ENCODE data around the gene TSHZ3.

The TSHZ3 gene

DNA sequence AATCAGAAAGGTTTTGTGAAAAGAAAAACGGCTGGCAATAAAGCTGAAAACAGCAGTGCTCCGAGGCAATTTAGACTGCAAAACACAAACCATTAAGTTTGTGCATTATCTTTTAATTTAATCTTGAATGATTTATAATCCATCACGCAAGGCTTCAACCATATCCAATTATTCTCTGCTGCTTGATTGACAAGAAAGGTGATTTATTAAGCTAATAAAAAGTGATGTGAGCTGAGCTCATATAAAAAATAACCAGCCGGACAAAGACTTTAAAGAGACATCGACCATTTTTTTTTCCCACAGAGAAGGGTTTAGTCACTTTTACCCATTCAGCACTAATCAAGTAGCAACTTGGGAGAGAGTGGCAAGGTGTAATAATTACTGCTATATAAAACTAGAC lies 33.6 kb downstream of the TSHZ3 start:
- Histone ChIP-seq H3K4me1 (ENCODE audit: control insufficient read depth, insufficient read depth, low read length) (peaks cover 10% of the 10 kb centered on the region), H3K4me3 (ENCODE audit: low read depth, low read length) (no peak overlapping the region), H3K27me3 (ENCODE audit: control insufficient read depth, insufficient read depth, low read length) (no peaks in the 10 kb centered on the region), H3K9ac (ENCODE audit: low read depth, low read length) (no peak overlapping the region), H3K36me3 (ENCODE audit: control insufficient read depth, insufficient read depth, low read length) (no peaks in the 10 kb centered on the region), H3K9me3 (ENCODE audit: control insufficient read depth, insufficient read depth, low read length) (no peaks in the 10 kb centered on the region)

DNA sequence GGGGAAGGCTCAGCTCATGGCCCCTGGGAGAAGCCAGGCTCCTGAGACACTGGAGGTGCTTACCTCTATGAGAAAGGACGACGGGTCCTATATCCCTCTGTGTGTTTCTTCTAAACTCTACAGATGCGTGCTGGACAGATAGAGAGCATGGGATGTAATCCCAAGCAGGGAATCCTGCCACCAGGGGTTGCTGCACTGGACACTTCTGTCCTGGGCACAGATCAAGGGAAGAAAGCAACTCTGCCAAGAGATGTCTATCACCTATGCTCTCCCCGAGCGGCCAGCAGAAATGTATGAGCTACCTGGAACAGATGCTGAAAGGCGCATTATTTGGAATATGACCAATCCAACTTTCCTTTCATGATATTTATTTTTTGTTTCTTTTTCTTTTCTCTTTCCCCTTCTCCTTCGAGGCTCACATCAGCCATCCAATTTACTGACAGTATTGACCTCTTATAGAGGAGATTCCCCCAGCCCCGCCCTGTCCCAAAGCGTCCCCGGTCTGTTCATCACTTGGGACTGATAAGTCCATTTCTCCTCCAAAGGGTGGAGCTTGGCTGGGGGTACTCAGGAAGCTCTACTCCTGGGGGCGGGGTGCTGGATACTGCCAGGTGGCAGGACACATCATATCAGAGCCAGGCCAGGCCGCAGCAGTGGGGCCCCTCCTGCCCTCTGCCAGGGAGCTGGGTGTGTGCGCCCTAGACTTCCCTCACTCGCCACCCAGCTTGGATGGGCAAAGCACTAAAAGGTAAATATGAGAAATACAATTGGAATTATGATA lies 34.2 kb downstream of the TSHZ3 start:
- Histone ChIP-seq H3K9ac (ENCODE audit: low read depth, low read length) (no peak overlapping the region), H3K27me3 (ENCODE audit: control insufficient read depth, insufficient read depth, low read length) (no peaks in the 10 kb centered on the region)

DNA sequence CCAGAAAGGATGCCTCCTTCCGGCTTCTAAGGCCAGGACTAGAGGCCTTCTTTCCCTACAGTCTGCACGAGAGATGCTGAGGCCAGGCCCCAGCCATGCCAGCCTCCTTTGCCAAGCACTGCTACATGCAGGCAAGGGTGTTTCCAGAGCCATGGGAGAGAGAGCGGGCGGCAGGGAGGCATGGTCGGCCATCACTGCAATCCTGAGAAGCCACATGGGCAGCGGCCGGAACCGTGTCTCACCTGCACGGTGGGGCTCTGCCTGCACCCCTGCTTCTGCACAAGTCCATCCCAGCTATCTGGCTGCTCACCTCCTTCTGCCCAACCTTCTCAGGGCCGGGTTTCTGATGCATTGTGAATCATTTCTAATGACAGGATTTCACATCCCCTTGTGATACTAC lies 35.1 kb downstream of the TSHZ3 start:
- H3K4me1 ChIP-seq (ENCODE audit: control insufficient read depth, insufficient read depth, low read length): peaks cover 8% of the 10 kb centered on the region
- H3K9me3 ChIP-seq (ENCODE audit: control insufficient read depth, insufficient read depth, low read length): no peaks in the 10 kb centered on the region
- H3K9ac ChIP-seq (ENCODE audit: low read depth, low read length): no peak overlapping the region
- no peaks in the 10 kb centered on the region for H3K36me3 ChIP-seq (ENCODE audit: control insufficient read depth, insufficient read depth, low read length)
- no peak overlapping the region for H3K4me3 ChIP-seq (ENCODE audit: low read depth, low read length)
- no peaks in the 10 kb centered on the region for H3K27me3 ChIP-seq (ENCODE audit: control insufficient read depth, insufficient read depth, low read length)

More for the DNA sequence above, 34.2 kb downstream of the TSHZ3 start:
- H3K9me3 ChIP-seq (ENCODE audit: control insufficient read depth, insufficient read depth, low read length): no peaks in the 10 kb centered on the region
- H3K4me3 ChIP-seq (ENCODE audit: low read depth, low read length): no peak overlapping the region
- H3K36me3 ChIP-seq (ENCODE audit: control insufficient read depth, insufficient read depth, low read length): no peaks in the 10 kb centered on the region
- peaks cover 10% of the 10 kb centered on the region for H3K4me1 ChIP-seq (ENCODE audit: control insufficient read depth, insufficient read depth, low read length)

DNA sequence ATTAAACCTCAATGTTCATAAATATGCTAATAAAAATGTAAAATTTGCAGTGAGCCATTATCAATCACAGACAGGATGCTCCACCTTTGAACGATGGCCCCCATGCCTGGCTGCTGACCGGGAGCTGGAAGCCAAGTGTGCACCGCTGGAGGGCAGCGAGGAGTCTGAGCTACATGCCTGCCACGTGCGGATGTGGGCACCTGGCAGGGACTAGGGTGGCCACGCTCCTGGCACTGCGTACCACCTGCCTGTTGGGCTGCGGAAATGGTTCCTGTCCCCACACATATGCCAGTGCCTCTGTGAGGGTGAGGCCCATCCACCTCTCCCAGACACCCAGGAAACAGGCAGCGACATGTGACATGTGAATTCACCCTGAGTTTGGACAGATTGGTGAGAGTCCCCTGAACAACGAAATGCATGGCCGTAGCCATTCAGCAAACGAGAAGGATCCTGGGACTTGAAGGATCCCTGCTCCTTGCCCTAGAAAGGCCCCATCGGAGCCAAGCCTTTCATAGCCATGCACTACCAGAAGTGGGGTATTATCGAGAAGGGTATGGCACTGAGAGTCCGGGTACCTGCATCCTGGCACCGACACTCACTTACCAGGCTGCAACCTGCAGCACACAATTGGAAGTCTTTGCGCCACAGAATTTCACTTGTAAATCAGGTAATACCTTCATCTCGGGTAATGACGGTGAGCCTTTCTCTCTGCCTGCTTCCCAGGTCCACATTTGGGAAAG lies 35.8 kb downstream of the TSHZ3 start:
- Histone ChIP-seq H3K9me3 (ENCODE audit: control insufficient read depth, insufficient read depth, low read length) (no peaks in the 10 kb centered on the region), H3K9ac (ENCODE audit: low read depth, low read length) (no peak overlapping the region), H3K27me3 (ENCODE audit: control insufficient read depth, insufficient read depth, low read length) (no peaks in the 10 kb centered on the region), H3K36me3 (ENCODE audit: control insufficient read depth, insufficient read depth, low read length) (no peaks in the 10 kb centered on the region), H3K4me3 (ENCODE audit: low read depth, low read length) (no peak overlapping the region), H3K4me1 (ENCODE audit: control insufficient read depth, insufficient read depth, low read length) (peaks cover 8% of the 10 kb centered on the region)

DNA sequence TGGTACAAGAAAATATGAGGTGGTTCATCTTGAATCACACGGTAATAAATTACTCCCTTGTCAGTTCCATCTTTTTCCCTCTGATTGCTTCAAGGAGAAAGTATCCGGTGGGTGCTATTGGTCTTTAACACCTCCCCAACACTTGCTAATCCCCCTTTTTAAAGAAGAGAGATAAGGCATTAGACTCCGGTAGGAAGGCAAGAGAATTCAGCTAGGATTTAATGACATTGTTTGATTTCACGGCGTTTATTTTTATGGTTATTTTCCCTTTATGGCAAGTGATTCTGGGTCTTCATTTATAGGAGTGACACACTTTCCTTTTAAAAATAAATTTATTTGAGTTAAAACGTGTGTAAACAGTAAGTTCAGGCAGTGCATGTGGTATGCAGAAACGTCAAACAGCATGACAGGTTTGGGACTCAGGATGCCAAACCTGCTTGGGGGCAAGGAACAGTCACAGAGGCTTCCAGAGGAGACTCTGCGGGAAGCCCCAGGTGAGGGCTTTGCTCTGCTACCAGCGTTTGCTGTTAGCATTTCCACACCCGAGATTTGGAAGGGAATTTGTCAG lies 36.5 kb downstream of the TSHZ3 start:
- no peaks in the 10 kb centered on the region for H3K27me3 ChIP-seq (ENCODE audit: control insufficient read depth, insufficient read depth, low read length)
- no peak overlapping the region for H3K4me3 ChIP-seq (ENCODE audit: low read depth, low read length)
- no peaks in the 10 kb centered on the region for H3K36me3 ChIP-seq (ENCODE audit: control insufficient read depth, insufficient read depth, low read length)
- H3K9me3 ChIP-seq (ENCODE audit: control insufficient read depth, insufficient read depth, low read length): no peaks in the 10 kb centered on the region
- H3K9ac ChIP-seq (ENCODE audit: low read depth, low read length): no peak overlapping the region
- peaks cover 8% of the 10 kb centered on the region for H3K4me1 ChIP-seq (ENCODE audit: control insufficient read depth, insufficient read depth, low read length)

DNA sequence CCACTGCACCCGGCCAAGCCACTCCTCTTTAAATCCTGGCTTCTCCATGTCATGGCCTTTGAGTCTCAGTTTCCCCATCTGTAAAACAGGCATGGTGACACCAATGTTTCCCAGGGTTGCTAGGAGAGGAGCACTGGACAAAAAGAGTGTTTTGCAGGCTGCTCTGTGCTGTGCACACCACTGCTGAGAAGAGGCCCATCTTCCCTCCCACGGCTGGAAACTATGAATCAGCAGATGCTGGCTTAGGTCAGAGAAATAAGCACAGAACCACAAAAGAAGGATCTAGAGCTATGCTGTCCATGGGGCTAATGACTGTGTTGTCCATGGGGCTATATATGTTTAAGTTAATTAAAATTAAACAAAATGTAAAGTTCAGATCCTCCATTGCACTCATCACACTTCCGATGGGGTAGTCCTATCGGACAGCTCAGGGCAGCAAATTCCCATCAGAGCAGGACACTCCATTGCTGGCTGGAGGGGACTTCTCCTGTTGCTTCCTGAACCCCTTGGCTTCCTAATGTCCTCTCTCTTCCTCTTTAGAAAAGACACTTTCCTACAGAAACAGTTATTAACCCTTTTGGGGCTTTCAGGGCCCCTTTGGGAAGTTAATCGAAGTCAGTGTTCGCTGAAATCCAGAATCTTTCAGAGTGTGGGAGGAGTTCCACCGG lies 37.1 kb downstream of the TSHZ3 start:
- Histone ChIP-seq H3K27me3 (ENCODE audit: control insufficient read depth, insufficient read depth, low read length) (no peaks in the 10 kb centered on the region), H3K4me3 (ENCODE audit: low read depth, low read length) (no peak overlapping the region), H3K9ac (ENCODE audit: low read depth, low read length) (no peak overlapping the region), H3K4me1 (ENCODE audit: control insufficient read depth, insufficient read depth, low read length) (peaks cover 8% of the 10 kb centered on the region), H3K36me3 (ENCODE audit: control insufficient read depth, insufficient read depth, low read length) (no peaks in the 10 kb centered on the region), H3K9me3 (ENCODE audit: control insufficient read depth, insufficient read depth, low read length) (no peaks in the 10 kb centered on the region)

DNA sequence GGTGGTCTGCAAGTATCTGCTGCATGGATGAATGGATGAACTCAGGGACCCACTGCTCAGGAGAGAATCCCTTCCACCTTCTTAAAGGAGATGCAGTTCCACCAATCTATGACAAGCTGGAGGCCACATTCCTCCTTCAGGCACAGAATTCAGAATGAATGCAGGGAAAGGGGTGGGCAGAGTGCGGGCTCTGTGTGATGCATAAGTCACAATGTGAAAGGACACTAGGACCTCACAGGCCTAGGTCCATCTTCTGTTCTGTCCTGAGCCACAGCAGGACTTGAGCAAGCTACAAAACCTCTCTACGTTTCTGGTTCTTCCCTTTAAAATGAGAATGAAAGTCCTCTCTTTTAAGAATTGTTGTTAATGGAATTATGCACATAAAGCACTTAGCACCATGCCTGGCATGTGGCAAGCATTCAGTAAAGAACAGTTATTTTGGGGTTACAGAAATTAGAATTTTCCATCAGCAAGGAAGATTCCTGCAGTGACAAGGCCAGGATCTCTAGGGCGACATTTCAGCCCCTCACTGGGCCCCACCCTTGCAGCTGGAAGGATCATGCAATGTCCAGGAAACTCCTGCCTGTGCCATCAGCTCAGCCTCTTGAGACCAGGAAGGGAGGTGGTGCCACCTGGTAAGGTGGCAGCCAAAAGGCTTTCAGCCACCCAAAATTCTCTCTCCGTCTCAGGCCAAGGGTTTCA lies 38.7 kb downstream of the TSHZ3 start:
- Histone ChIP-seq H3K9ac (ENCODE audit: low read depth, low read length) (no peak overlapping the region), H3K4me3 (ENCODE audit: low read depth, low read length) (no peak overlapping the region), H3K9me3 (ENCODE audit: control insufficient read depth, insufficient read depth, low read length) (no peaks in the 10 kb centered on the region), H3K36me3 (ENCODE audit: control insufficient read depth, insufficient read depth, low read length) (no peaks in the 10 kb centered on the region), H3K27me3 (ENCODE audit: control insufficient read depth, insufficient read depth, low read length) (no peaks in the 10 kb centered on the region), H3K4me1 (ENCODE audit: control insufficient read depth, insufficient read depth, low read length) (no peaks in the 10 kb centered on the region)

DNA sequence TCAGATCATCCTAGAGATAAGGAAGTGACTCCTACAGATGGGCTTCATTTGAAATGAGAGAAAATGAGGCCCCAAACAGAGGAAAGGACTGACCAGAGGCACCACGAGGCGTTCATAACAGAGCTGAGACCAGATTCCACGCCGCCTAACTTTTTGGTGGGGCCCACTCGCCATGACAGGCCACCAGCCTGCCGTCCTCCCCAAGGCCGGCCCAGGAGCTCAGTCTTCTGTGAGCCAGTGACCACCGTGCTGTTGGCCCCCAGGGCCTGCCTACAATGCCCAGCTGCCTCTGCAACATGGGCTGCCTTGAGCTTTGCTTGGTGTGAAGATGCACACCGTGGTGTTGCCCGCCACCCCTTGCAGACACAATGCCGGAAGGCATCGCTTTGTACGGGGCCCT lies 40.5 kb downstream of the TSHZ3 start:
- Histone ChIP-seq H3K27me3 (ENCODE audit: control insufficient read depth, insufficient read depth, low read length) (no peaks in the 10 kb centered on the region), H3K9me3 (ENCODE audit: control insufficient read depth, insufficient read depth, low read length) (no peaks in the 10 kb centered on the region), H3K36me3 (ENCODE audit: control insufficient read depth, insufficient read depth, low read length) (no peaks in the 10 kb centered on the region), H3K4me1 (ENCODE audit: control insufficient read depth, insufficient read depth, low read length) (no peaks in the 10 kb centered on the region), H3K4me3 (ENCODE audit: low read depth, low read length) (no peak overlapping the region), H3K9ac (ENCODE audit: low read depth, low read length) (no peak overlapping the region)

DNA sequence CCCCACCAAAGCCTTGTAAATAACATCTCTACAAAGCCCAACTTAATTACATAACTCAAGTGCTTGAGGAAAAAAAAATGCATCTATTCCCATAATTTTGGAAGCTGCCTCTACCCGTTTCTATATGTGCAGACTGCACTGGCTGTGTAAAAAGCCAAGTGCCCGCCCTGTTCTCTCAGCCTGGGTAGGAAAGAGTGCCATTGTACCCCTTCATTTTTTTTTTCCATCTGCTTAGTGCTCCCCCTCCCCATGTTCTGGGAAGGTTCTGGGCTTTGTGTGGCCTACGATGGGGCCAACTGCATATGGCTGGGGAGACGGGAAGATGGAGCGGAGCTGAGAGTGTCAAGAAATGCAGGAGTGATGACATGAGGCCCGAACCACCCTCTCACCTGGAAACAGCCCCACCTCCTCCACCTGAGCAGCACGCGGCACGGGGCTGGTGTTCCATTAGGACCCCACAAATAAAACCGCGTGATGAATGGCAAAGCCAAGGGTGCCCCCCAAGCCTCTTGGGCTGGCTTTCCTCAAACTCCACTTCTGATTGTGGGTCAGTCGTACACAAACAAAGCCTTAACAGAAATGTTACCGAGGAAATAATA lies 42.1 kb downstream of the TSHZ3 start:
- Histone ChIP-seq H3K36me3 (ENCODE audit: control insufficient read depth, insufficient read depth, low read length) (no peaks in the 10 kb centered on the region), H3K4me1 (ENCODE audit: control insufficient read depth, insufficient read depth, low read length) (no peaks in the 10 kb centered on the region), H3K9me3 (ENCODE audit: control insufficient read depth, insufficient read depth, low read length) (no peaks in the 10 kb centered on the region), H3K27me3 (ENCODE audit: control insufficient read depth, insufficient read depth, low read length) (no peaks in the 10 kb centered on the region), H3K4me3 (ENCODE audit: low read depth, low read length) (no peak overlapping the region), H3K9ac (ENCODE audit: low read depth, low read length) (no peak overlapping the region)

DNA sequence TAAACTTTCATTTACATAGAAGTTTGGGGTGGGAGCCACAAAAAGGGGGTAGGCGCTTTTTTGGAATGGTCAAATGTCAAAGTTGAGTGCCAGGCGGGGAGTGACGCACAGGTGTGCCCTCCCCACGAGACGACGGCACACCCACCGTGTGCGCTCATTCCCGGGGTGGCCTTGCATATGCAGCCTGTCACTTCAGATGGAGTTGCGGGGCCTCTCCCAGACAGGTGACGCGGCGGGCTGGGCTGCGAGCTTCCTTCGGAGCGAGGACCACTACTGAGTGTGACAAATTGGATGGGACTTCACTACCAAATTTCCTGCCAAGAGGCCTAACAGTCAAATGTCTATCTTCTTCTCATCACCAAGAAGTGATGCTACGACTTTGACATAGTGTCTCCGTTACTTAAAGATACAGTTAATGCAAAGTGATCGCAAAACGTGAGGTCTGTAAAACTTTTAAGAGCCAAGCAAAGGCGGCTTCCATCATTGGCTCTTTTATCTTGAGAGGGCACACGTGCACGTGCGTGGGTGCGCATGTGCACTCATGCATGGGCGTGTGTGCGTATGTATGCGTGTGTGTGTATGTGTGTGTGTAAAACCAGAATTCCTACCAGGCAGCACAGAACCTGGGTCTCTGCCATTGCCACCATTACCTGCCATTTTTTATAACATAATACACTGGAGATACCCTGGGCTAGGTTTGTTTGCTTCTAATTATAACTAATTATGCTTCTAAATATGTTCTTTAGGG lies 43.1 kb downstream of the TSHZ3 start:
- no peaks in the 10 kb centered on the region for H3K4me1 ChIP-seq (ENCODE audit: control insufficient read depth, insufficient read depth, low read length)

More for the DNA sequence above, 43.1 kb downstream of the TSHZ3 start:
- Histone ChIP-seq H3K9me3 (ENCODE audit: control insufficient read depth, insufficient read depth, low read length) (no peaks in the 10 kb centered on the region), H3K36me3 (ENCODE audit: control insufficient read depth, insufficient read depth, low read length) (no peaks in the 10 kb centered on the region), H3K4me3 (ENCODE audit: low read depth, low read length) (no peak overlapping the region), H3K27me3 (ENCODE audit: control insufficient read depth, insufficient read depth, low read length) (no peaks in the 10 kb centered on the region), H3K9ac (ENCODE audit: low read depth, low read length) (no peak overlapping the region)

Measured in iPS-15b (cell line).